Neural cell (in vitro differentiated cells): ENCODE data around the gene SLC22A3.

Experiments
- EZH2 ChIP-seq: fragments of 200-600, 300-800 bp; shearing (Covaris generic), sonication (generic); IDR thresholded peaks from 2 replicates; pipeline ENCODE4 v1.6.1; 2014; ENCODE audit warnings: antibody characterized with exemption, low read length, borderline replicate concordance, mild to moderate bottlenecking; ENCODE audit not compliant: insufficient read depth, poor library complexity, severe bottlenecking
- MXI1 ChIP-seq: fragments of 450-650 bp; conservative IDR thresholded peaks from 2 replicates; pipeline ENCODE4 v1.6.1; 2014; ENCODE audit warnings: antibody characterized with exemption, mild to moderate bottlenecking; ENCODE audit not compliant: poor library complexity, severe bottlenecking
- RAD21 ChIP-seq: fragments of 450-650 bp; conservative IDR thresholded peaks from 2 replicates; pipeline ENCODE4 v1.6.1; 2014; ENCODE audit warnings: antibody characterized with exemption, mild to moderate bottlenecking, moderate library complexity
- TF ChIP-seq, protein P1 (sequence below): IDR thresholded peaks from 2 replicates; pipeline ENCODE4 v1.6.1; 2012; ENCODE audit warnings: borderline replicate concordance
- TF ChIP-seq, protein P2 (sequence below): fragments of 450-650 bp; IDR thresholded peaks from 2 replicates; pipeline ENCODE4 v1.5.1; 2014; ENCODE audit warnings: antibody characterized with exemption, mild to moderate bottlenecking, moderate library complexity; ENCODE audit not compliant: poor library complexity, severe bottlenecking

DNA sequence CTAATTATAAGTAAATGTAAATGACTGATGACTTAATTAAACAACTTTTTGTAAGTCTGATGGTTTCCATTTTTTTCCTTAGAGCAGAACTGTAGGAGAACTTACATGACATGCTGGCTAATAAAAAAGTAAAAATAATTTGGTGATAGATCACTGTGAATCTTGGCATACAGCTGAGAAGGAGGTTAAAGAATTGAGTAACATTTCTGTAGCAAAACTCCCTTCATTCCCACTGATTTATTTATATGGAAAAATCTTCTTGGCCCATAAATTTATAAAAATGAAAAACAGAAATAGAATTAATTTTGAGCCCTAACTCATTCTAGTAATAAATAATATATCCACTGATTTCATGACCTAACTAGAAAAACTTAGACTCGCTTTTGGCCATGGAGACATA lies 48.1 kb downstream of the SLC22A3 start:
- TF ChIP-seq, protein P1, sequence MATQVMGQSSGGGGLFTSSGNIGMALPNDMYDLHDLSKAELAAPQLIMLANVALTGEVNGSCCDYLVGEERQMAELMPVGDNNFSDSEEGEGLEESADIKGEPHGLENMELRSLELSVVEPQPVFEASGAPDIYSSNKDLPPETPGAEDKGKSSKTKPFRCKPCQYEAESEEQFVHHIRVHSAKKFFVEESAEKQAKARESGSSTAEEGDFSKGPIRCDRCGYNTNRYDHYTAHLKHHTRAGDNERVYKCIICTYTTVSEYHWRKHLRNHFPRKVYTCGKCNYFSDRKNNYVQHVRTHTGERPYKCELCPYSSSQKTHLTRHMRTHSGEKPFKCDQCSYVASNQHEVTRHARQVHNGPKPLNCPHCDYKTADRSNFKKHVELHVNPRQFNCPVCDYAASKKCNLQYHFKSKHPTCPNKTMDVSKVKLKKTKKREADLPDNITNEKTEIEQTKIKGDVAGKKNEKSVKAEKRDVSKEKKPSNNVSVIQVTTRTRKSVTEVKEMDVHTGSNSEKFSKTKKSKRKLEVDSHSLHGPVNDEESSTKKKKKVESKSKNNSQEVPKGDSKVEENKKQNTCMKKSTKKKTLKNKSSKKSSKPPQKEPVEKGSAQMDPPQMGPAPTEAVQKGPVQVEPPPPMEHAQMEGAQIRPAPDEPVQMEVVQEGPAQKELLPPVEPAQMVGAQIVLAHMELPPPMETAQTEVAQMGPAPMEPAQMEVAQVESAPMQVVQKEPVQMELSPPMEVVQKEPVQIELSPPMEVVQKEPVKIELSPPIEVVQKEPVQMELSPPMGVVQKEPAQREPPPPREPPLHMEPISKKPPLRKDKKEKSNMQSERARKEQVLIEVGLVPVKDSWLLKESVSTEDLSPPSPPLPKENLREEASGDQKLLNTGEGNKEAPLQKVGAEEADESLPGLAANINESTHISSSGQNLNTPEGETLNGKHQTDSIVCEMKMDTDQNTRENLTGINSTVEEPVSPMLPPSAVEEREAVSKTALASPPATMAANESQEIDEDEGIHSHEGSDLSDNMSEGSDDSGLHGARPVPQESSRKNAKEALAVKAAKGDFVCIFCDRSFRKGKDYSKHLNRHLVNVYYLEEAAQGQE, result no peak
- TF ChIP-seq EZH2 (no peak), MXI1 (no peak), RAD21 (no peak)
- TF ChIP-seq, protein P2, sequence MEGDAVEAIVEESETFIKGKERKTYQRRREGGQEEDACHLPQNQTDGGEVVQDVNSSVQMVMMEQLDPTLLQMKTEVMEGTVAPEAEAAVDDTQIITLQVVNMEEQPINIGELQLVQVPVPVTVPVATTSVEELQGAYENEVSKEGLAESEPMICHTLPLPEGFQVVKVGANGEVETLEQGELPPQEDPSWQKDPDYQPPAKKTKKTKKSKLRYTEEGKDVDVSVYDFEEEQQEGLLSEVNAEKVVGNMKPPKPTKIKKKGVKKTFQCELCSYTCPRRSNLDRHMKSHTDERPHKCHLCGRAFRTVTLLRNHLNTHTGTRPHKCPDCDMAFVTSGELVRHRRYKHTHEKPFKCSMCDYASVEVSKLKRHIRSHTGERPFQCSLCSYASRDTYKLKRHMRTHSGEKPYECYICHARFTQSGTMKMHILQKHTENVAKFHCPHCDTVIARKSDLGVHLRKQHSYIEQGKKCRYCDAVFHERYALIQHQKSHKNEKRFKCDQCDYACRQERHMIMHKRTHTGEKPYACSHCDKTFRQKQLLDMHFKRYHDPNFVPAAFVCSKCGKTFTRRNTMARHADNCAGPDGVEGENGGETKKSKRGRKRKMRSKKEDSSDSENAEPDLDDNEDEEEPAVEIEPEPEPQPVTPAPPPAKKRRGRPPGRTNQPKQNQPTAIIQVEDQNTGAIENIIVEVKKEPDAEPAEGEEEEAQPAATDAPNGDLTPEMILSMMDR, result no peak
